SU-DHL-6 (cell line): ENCODE measurements around the gene PDE6A.

Experiments
- CTCF ChIP-seq: fragments of 200-600 bp; sonication (generic); IDR thresholded peaks from one replicate; pipeline ENCODE4 v1.5.1; 2017; ENCODE audit warnings: antibody characterized with exemption, mild to moderate bottlenecking, low read length, moderate library complexity; ENCODE audit not compliant: insufficient read depth, poor library complexity, severe bottlenecking
- EZH2phosphoT487 ChIP-seq: fragments of 200-600 bp; sonication (generic), shearing (Covaris generic); conservative IDR thresholded peaks from 2 replicates; pipeline ENCODE4 v1.6.1; 2018; ENCODE audit warnings: mild to moderate bottlenecking, antibody characterized with exemption, low read length, moderate library complexity, mixed read lengths

GRCh38 chr5:149817539-149818060 is 127.0 kb downstream of the PDE6A start:
- TF ChIP-seq CTCF (no peak), EZH2phosphoT487 (no peak)
